Adrenal gland (tissue), 5 donors: ENCODE results near the gene ERBB2.
A peak's percentile ranks its signal among the peaks of the same experiment; 100 is the strongest.

ENCODE experiments used
- POLR2A ChIP-seq, 2 donors: fragments of 450-650 bp; IDR thresholded peaks; one replicate each; pipeline ENCODE4 v1.6.1; 2017; ENCODE audit warnings: antibody characterized with exemption in 2 of 2, mild to moderate bottlenecking in 2 of 2, moderate library complexity in 1 of 2
- TF ChIP-seq, protein P1 (sequence below), 6 experiments: fragments of 450-650 bp in 4 of 6; fragments of 200-600 bp in 2 of 6; sonication (generic) in 1 of 6; IDR thresholded peaks; 1 replicate in 5 of 6; 2 replicates in 1 of 6; pipeline versions ENCODE4 v1.5.1 to v1.8.0; 2016 to 2021; ENCODE audit warnings: antibody characterized with exemption in 6 of 6, mild to moderate bottlenecking in 2 of 6, moderate library complexity in 1 of 6
- donor health status: DM: no; HTN: no; CAD: no.

- TF ChIP-seq, protein P1, sequence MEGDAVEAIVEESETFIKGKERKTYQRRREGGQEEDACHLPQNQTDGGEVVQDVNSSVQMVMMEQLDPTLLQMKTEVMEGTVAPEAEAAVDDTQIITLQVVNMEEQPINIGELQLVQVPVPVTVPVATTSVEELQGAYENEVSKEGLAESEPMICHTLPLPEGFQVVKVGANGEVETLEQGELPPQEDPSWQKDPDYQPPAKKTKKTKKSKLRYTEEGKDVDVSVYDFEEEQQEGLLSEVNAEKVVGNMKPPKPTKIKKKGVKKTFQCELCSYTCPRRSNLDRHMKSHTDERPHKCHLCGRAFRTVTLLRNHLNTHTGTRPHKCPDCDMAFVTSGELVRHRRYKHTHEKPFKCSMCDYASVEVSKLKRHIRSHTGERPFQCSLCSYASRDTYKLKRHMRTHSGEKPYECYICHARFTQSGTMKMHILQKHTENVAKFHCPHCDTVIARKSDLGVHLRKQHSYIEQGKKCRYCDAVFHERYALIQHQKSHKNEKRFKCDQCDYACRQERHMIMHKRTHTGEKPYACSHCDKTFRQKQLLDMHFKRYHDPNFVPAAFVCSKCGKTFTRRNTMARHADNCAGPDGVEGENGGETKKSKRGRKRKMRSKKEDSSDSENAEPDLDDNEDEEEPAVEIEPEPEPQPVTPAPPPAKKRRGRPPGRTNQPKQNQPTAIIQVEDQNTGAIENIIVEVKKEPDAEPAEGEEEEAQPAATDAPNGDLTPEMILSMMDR (IDR thresholded peaks at IDR 0.05), result peak in 1 of 6 experiments; percentile 14
- no peak for TF ChIP-seq POLR2A (IDR thresholded peaks at IDR 0.05)
Measured at GRCh38 chr17:39672522-39673334, 27.1 kb upstream of the ERBB2 start.
